Activated T-cell treated with anti-CD3 and anti-CD28 coated beads, Interleukin-2, amount 50 U/mL, for 48 hours (primary cell): ENCODE data around the gene AHSA1.

Source experiments
- DNase-seq, 2 experiments: peaks; one replicate each; pipeline ENCODE4 v3.0.0-alpha.2; 2020

AHSA1 gene

DNA sequence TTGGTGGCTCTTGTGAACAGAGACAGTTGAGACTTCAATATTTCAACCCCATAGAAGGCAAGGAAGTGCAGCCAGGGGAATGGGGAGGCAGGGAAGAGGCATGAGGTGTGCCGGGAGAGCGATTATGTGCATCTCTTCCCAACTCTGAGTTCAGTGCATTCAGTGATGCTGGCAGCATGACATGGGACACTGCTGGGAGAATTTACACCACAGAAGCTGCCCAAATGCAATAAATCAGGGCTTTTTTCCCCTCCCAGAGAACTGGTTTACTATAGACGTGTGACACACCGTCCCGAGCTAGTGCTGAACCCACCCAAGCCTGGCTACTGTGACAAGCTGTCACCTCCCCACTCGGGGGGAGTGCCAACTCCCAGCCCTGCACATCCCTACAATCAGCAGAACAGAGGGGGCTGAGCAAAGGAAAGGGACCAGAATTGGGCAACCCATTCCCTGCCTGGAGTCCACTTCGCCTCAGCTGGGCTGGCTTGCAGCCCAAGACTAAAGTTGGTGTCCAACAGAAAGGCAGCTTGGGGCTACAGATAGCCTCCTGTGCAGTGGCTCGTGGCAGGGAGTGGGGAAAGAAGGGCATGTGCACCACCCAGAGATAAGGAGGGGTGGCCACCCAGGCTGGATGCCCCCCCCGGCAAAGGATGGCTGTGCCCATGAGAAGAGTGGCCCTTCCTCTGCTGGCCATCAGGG, 16.7 kb downstream of the AHSA1 start:
- DNase-seq, result no peak

DNA sequence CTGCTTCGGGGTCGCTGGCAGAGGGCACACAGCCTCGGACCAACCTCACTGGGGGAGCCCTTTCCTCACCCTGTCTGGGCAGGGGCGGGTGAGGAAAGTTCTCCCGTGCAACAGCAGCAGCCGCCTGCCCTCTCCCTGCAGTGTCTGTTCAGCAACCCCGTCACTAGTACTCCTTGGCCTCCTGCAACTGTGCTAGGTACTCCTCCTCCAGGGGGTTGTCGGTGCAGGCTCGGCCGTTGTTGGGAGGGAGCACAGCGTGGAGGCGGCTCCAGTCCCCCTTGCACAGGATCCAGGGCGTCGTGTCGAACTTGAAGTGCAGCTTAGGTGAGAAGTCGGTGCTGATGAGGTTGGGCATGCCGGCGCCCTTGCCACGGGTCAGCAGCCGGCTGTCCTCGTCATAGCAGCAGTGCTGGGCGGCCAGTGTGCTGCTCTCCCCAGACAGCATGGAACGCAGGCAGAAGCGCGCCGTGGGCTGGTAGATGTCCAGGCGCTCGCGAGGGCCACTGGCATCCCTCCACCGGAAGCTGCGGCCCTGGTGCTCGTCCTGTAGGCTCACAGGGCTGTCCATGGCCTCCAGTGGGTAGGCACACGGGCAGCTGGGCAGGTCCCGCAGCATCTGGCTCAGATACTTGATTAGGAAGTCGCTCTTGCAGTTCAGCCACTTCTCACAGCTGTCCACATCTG, 17.7 kb downstream of the AHSA1 start:
- DNase-seq, result no peak

DNA sequence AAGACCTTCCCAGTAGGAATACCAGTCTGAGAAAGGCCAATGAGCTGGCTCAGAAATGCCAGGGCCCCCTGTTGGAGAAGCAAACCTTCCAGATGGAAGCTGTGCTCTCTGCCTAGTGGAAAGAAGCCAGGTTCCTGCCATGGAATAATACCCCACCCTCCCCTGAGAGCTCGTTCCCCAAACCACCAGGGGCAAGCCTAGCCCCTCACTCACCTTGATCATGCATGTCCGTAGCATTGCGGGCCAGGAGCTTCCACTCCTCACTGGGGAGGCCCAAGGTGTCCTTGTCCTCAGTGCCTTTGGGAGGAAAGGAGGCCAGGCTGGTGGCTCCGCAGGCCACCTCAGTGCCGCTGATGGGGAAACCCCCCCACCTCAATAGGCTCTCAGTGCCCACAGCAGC, 20.1 kb downstream of the AHSA1 start:
- DNase-seq, result no peak

DNA sequence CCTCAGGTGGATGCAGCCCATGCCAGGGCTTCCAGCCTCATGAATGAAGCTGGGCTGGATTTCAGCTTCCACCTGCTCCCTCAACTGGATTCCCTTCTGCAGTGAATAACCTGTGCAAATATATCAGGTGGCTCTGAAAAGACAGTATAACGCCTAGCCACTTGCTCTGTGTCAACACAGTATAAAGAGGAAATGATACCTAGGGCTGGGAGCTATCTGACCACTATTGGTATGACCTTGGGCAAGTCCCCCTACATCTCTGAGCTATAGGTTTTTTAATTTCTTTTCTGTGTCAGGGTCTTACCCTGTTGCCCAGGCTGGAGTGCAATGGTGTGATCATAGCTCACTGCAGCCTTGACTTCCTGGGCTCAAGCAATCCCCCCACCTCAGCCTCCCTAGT, 20.9 kb downstream of the AHSA1 start:
- no peak for DNase-seq

DNA sequence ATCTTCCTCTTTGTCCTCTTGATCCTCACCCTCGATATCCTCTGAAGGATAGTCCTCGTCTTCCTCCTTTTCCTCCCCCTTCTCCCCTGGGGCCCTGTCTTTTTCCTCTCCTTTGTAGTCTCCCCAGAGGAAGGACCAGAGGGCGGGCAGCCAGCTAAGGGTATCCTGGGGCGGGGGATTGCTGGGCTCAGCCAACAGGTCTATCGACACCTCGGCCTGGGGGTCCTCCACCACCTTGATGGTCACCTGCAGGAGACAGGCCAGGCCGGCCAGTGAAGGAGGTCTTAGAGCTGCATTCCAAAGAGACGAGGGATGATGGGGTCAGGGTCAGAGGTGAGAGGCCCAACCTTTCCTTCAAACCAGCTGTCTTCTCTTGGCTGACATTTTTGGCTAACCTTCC, 24.5 kb downstream of the AHSA1 start:
- no peak for DNase-seq

DNA sequence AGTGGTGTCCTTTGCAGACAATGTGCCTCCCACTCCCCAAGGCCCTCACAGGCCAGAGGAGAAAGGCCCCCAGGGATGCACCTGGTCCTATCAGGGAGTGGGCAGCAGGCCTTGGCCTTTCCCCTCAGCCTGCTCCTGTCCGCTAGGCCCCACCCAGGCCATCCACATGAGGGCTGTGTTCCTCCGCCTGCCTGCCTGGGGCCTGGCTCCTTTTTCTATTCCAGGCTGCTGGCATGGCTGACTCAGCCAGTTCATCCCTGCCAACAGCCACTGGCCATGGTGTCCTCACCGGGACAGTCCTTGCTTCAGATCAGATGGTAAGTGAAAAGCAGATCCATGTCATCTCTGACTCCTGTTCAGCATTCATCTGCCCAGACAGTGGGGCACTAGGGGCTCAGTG, 27.4 kb downstream of the AHSA1 start:
- no peak for DNase-seq

DNA sequence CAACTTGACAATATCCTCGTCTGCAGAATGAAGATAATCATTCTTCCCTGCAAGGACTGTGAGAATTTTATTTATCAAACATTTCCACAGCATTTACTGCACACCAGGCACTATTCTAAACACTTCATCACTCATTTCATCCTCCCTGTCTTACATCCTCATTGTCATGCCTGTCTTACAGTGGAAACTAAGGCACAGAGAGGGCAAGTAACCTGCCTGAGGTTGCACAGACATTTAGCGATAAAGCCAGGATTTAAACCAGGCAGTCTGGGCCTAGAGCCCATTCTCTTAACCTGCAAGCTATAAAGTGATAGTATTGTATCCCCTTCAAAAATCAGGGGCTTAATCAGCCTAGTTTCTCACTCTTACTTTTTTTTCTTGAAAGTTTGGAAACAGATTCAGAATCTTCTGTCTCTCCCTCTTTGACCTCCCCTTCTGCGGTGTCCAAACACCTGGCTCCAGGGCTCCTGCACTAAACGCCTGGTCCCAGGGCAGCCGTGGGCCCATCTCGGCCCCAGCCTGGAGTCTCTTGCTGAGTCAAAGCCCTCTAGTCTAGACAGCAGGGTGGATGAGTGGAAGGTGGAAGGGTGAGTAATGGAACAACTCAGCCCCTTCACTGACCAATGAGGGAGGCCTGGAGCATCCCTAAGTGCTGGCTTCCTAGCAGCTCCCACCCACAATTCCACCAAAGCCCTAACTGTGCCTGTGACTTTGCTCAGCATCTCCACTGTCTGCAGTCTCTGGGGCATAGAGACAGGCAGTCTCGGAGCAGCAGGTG, 28.2 kb downstream of the AHSA1 start:
- no peak for DNase-seq

DNA sequence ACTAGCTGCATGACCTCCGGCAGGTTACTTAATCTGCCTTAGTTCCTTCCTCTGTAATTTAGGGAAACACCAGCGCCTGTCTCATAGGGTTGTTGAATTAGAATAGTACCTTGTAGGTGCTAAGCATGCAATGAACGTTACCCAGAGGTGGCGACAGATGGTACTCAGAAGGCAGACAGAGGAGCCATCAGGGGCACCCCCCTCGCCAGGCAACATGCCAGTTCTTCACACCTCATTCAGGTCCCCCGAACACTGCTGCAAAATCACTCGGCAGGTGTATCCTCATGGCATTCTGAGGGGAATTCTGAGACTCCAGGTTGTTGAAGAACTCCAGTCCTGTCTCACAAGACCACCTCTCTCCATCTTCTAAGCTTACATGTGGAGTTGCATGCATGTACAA, 30.7 kb downstream of the AHSA1 start:
- DNase-seq, result no peak

DNA sequence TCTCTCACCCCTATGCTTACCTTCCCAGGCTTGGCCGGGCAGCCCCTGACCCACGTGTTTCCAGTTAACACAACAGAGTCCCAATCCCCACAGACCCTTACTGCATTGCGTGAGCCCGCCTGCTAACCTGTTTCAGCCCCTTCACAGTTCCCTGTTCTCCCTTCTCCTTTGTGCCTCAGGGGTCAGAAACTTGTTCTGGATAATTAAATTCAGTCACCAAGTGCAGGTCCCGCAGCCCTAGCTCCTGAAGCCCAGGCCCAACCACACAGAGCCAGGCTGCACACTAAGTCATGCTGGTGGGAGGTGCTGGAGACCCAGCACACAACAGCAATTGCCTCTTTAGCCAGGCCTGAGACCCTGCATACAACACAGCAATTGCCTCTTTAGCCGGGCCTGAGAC, 31.1 kb downstream of the AHSA1 start:
- no peak for DNase-seq

DNA sequence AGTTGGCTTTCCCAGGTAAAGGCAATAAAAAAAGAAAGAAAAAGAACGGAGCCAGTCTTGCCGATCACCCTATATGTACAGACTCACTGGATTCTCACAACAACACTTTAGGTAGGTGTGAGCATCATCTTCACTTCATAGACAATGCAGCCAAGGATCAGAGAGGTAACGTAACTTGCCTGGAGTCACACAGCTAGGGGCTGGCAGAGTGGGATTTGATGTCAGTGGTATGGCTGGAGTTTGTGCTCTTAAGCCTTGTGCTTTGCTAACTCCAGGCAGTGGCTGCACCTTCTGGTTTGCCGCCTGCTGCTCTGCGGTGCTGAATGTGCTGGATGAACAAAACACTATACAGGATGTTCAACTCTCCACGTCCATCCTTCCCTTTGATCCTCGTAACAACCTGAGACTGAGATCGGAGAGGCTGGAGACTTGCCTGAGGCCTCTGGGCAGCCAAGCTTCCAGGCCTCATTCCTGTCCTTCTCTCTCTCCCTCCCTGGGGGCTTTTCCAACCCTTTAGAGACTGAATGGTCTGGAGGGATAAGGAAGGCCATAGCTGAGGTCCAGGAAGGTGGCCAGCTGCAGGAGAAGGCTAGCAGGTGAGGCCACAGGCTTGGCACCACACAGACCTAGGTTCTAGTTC, 32.6 kb downstream of the AHSA1 start:
- DNase-seq, result no peak

DNA sequence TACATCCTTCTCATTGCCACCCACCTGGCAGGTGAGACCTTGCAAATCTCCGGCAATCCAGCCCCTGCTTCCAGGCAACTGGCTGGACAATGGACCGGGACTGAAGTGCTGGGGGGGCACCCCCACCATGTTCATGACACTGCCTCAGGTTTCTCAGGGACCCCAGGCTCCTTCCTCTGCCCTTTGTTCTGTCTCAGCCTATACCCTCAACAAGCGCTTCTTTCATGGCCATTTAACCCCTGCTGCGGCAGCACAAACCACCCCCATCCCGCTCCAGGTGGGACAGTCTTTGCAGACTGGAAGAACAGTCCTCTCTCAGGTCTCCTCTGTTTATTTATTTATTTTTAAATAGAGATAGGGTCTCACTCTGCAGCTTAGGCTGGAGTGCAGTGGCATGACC, 33.2 kb downstream of the AHSA1 start:
- DNase-seq, result no peak

DNA sequence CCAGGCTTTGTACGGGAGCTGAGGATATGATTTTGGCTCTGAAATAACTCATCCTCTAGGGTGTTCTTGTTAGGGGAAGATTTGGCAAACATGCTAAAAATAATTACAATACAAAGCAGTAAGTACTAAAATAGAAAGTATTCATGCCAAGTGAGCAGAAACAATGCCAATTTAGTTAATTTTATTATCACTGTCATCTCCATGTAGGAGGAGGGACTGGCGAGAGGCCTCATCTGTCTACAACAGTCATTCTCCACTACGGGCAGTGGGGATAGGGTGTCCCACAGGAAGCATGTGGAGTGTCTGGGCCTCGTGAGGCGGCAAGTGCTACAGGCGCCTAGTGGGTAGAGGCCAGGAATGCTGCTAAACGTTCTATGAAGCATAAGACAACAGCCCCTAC, 37.4 kb downstream of the AHSA1 start:
- DNase-seq, result no peak

DNA sequence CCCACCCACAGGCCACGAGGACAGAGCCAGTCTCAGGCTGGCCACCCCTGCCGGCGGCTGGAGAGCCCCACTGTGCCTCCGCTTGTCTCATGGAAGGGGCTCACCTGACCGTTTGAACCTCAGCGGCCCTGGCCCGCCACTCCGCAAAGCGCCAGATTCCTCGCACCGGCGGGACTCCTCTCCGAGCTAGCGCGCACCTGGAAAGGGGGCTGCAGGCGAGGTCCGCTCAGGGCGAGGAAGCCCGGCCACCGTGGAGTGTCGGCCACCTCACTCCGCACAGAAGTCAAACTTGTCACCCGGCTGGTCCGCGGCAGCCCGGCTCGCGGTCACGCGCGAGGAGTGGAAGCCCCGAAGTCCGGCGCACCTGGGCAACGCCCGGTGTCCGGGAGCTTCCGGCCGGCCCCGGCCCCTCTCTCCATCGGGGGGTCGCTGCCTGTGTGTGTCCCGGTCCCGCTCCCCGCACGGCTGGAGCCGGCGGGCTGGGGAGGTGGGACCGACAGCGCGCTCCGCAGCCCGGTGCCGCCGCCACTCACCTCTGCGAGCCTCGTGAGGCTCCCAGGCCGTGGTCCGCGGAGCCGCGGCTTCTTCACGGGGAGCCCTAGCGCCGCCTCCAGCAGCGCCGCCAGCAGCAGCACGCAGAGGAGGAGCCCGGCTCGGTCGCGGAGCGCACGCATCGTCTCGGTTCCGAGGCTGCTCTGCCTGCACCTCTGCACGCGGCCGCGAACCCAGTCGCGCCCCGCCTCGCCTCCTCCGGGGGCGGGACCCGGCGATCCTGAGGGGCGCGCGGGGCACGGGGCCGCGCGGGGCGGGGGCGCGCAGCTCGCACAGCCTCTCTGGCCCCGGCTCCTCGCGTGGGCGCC, 40.5 kb downstream of the AHSA1 start, which contains the start of gene ISM2:
Gene ISM2, minus strand, starts transcription at position 697 of the 860 bp plus-strand sequence. Its CDS starts 23 bp downstream, at position 674.
- DNase-seq, result peak; percentile 50 to 67

DNA sequence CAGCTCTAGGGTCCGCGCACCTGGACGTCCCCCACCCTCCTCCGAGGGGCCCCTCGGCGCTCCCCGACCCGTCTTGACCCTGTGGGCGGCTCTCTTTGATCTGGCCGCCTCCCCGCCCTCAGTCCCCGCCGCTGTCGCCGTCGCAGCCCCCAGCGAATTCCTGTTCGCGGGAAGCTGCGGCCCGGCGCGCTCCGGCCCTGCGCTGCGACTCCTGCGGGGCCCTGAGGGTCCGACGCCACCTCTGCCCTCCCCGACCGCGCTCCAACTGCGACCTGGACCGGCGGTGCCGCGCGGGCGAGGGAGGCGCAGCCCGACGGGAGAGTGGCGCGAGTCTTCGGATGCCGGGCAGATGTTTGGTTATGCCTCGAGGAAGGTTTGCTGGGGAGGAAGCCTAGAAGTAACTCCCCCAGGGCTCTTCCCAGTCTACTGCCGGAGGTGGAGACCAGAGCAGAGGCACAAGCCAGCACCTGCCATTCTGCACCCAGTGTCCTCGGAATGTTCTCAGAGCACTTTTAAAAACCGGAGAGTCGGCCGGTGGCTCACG, 41.2 kb downstream of the AHSA1 start:
- DNase-seq, result peak; percentile 20 to 26

DNA sequence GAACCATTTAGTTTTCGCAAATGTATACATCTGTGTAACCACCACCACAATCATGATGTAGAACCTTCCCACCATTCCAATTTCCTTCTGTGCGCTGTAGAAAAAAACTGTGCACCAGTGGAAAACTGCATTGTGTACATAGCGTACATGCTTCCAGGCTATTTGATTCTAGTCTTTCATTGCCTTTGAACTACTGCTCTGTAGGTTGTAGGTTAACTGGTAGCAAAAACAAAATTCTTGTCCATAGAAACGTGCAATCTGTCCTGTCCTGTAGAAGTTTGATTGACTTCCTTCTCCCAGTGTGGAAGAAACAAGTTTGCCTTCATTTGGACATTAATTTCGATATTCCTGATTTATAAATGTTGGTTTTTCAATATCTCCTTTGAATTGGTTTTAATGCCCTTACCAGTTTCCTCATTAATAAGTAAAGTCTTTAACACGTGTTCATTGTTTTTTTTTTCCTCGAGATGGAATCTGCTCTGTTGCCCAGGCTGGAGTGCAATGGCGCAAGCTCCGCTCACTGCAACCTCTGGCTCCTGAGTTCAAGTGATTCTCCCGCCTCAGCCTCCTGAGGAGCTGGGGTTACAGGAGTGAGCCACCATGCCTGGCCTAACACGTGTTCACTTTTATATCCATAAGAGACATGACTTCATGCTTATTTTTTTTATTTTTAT, 44.4 kb downstream of the AHSA1 start:
- DNase-seq, result no peak

DNA sequence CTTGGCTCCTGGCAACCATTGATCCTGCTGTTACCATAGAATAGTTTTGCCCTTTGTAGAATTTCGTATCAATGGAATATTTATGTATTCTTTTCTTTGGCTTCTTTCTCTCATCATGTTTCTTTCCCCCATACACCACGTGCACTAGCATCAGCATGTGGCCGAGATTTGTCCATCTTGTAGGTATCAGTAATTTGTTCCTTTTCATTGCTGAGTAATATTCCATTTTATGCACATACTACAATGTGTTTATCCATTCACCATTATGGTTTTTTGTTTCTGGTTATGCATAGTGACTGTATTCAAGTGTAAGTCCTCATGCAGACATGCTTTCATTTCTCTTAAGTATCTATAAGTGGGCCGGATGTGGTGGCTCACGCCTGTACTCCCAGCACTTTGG, 45.2 kb downstream of the AHSA1 start:
- DNase-seq, result no peak

DNA sequence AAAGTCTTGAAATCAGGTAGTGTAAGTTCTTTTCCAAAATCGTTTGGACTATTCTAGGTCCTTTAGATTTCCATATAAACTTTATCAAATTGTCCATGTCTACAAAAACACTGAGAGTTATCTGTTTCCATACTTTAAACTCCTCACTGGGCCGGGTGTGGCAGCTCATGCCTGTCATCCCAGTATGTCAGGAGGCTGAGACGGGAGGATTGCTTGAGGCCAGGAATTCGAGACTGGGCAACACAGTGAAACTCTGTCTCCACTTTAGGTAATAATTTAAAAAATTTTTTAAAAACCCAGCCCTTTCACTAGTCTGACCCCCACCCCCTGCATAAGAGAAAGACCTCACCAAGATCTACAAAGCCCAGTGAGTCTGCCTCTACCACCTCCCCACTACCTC, 47.1 kb downstream of the AHSA1 start:
- DNase-seq, result no peak

DNA sequence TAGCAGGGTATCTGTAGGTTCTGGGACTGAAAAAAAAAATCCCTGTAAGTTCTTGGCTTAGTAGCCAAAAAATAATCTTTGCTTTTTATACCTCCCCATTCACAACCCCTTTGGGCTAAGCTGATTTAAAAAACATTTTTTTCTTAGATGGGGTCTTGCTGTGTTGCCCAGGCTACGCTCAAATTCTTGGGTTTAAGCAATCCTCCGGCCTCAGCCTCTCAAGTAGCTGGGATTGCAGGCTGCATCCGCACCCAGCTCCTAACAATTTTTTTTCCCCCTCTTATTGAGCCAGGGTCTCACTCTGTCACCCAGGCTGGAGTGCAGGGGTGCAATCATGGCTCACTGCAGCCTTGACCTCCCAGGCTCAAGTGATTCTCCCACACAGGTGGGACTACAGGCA, 49.9 kb downstream of the AHSA1 start:
- no peak for DNase-seq

DNA sequence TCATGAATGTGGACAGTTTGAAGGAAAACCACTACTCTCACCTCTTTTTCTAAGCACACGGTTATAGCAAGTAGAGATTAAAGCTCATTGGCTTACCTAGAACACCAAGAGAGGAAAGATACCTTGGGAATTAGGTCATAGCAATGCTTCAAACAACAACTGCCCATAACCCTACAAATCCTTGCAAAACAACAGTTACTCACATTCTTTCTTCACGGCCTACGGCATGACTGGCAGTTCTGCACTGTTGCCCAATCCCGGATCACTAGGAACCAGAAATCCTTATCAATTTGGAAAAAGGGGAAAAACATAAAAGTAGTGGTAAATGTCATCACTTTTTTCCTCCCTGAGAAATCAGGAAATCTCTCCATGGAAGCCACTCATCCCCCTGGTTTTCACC, 50.4 kb downstream of the AHSA1 start:
- no peak for DNase-seq

DNA sequence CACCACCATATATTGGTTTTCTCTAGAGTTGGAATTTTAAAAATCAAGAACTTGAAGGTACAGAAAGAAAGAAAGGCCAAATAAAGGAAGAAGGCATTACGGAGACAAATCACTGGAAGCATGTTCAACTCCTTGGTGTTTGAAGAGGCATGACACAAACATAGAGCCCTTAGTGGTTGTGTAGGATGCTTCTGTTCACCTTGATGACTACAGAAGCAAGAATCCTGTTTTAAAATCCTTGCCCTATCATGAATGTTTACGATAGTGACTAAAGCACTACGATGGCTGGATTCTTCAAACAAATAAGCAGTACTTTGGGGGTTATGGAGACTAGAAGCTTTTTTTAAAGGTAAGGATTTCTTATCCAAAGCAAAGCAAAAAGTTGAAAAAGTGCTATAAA, 51.0 kb downstream of the AHSA1 start:
- no peak for DNase-seq

DNA sequence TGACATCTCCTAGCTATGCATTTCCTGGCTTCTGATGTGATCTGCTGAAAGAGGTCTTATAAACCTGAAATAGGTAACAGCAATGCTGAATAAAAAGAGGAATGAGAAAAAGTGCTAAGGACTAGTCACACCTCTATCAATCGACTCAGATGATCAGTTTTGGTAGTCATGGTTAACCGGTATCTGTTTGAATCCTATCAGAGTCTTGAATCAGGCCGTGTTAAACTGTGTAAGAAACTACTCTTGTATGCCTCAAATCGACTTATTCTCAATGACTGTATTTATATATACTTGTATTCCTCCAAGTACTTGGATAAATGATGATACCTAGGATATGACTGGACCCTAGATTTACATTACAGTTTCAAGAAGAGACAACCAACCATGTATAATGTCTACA, 51.5 kb downstream of the AHSA1 start:
- no peak for DNase-seq
